Astrocyte of the hippocampus (primary cell): ENCODE results near the gene MYBBP1A.
A peak's percentile ranks its signal among the peaks of the same experiment; 100 is the strongest.
"Not testable (repeated sequence)": the region's sequence is repeated elsewhere in the genome, so short reads cannot be mapped to it uniquely, and the experiment has no call there.

Source experiments
- DNase-seq: peaks from one replicate; pipeline ENCODE4 v3.0.0; 2011; ENCODE audit warnings: low read depth, low spot score

Gene MYBBP1A, protein sequence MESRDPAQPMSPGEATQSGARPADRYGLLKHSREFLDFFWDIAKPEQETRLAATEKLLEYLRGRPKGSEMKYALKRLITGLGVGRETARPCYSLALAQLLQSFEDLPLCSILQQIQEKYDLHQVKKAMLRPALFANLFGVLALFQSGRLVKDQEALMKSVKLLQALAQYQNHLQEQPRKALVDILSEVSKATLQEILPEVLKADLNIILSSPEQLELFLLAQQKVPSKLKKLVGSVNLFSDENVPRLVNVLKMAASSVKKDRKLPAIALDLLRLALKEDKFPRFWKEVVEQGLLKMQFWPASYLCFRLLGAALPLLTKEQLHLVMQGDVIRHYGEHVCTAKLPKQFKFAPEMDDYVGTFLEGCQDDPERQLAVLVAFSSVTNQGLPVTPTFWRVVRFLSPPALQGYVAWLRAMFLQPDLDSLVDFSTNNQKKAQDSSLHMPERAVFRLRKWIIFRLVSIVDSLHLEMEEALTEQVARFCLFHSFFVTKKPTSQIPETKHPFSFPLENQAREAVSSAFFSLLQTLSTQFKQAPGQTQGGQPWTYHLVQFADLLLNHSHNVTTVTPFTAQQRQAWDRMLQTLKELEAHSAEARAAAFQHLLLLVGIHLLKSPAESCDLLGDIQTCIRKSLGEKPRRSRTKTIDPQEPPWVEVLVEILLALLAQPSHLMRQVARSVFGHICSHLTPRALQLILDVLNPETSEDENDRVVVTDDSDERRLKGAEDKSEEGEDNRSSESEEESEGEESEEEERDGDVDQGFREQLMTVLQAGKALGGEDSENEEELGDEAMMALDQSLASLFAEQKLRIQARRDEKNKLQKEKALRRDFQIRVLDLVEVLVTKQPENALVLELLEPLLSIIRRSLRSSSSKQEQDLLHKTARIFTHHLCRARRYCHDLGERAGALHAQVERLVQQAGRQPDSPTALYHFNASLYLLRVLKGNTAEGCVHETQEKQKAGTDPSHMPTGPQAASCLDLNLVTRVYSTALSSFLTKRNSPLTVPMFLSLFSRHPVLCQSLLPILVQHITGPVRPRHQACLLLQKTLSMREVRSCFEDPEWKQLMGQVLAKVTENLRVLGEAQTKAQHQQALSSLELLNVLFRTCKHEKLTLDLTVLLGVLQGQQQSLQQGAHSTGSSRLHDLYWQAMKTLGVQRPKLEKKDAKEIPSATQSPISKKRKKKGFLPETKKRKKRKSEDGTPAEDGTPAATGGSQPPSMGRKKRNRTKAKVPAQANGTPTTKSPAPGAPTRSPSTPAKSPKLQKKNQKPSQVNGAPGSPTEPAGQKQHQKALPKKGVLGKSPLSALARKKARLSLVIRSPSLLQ (N-terminal part only)

DNA sequence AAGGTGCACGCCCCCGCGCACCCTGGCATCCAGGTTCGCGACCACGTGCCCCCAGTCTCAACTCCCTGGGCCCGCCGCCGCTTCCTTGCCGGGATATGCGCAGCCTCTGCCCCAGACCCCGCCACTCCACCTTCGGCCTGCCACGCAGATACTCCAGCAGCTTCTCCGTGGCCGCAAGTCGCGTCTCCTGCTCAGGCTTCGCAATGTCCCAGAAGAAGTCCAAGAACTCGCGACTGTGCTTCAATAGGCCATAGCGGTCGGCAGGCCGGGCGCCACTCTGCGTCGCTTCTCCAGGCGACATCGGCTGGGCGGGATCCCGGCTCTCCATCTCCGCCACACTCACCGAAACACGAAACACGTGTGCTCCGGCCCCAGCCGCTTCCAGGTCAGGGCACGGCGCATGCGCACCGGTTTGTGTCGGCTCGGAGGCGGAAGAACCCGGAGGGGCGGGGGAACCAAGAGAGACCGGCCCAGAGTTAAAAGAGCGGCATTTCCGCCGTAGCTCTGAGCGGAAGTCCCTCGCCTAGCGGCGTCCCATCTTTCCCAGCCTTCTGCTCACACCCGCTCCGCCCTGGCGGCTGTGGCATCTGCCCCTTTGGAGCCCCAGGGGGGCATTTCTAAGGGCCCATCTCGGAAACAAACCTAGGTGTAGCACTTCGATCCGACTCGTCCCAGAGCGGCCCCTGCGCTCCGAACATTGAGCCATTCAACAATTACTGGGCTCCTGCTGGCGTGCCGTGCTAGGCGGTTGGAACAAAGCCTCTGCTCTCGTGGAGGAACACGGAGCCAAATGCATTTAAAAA is at the start of gene MYBBP1A:
MYBBP1A (minus strand) TSS at position 388 of the 803 bp plus-strand sequence; CDS start at position 328, 60 bp downstream.
- DNase-seq = peak; percentile 98

DNA sequence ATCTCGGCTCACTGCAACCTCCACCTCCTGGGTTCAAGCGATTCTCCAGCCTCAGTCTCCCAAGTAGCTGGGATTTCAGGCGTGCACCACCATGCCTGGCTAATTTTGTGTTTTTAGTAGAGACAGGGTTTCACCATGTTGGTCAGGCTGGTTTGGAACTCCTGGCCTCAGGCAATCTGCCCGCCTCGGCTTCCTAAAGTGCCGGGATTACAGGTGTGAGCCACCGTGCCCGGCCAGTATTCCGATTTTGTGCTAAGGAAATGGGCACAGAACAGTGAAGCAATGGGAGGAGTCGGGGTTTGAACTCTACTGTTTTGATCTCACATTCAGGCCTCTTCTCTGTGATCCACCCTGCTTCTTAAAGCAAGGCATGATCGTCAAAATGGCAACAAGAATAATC is 49.6 kb upstream of the MYBBP1A start:
- DNase-seq = not testable (repeated sequence)

DNA sequence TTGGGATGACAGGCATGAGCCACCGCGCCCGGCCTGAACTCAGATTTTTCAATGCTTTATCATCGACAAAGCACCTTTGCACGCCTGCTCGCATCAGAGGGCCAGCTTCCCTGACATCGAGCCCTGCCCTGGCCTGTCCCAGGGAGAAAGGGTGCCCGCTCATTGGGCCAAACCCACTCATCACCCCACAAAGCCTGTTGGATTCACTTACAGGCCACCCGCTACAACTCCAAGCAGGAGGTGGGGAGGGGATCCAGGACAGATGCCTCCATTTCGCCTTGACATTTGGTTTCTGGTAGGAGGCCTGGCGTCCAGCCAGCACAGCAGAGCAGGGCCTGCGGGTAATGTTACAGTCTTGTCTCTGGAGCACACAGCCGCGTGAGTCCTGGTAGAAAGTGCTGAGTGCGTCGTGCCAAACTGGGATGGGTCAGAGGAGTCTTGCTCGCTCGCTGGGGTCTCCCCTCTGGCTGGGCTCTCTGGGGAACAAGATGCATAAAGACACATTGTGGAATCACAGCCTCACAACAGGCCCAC is 49.0 kb upstream of the MYBBP1A start:
- DNase-seq = peak; percentile 75

DNA sequence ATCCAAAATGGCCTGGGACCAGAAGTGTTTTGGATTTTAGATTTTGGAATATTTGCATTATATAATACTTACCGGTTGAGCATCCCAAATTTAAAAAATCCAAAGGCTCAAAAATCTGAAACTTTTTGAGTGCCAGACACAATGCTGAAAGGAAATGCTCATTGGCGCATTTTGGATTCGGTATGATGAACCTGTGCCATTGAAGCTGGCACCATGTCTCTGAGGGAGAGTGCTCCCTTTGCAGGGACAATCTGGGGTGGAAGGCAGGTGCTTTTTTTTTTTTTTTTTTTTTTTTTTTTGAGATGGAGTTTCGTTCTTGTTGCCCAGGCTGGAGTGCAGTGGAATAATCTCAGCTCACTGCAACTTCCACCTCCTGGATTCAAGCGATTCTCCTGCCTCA is 46.9 kb upstream of the MYBBP1A start:
- DNase-seq = no peak

DNA sequence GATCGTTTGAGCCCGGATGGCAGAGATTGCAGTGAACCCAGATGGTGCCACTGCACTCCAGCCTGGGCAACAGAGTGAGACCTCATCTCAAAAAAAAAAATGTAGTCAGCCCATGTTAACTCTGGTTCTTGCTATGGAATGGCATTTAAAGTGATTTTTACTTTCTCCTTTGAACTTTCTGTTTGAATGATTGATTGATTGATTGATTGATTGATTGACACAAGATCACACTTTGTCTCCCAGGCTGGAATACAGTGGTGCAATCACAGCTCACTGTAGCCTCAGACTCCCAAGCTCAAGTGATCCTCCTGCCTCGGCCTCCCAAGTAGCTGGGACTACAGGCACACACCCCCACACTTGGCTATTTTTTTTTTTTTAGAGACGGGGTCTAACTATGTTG is 46.1 kb upstream of the MYBBP1A start:
- DNase-seq = no peak

DNA sequence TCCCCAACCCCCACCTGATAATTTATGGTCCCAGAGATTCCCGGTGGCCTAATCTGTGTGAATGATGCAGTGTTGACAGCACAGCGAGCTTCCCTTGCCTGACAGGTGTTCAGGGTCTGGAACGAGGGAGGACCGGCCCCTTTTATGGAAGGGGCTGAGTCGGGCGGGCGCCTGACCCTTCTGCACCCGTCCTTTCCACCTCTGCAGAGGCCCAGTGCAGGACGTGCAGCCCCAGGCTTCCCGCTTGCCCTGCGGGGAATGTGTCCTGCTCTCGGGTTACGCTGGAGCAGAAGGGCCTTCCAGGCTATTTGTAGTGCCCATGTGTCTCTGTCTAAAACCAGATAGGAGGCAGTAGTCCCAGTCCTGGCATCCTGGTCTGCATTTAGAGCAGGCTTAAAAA is 45.4 kb upstream of the MYBBP1A start:
- no peak for DNase-seq

DNA sequence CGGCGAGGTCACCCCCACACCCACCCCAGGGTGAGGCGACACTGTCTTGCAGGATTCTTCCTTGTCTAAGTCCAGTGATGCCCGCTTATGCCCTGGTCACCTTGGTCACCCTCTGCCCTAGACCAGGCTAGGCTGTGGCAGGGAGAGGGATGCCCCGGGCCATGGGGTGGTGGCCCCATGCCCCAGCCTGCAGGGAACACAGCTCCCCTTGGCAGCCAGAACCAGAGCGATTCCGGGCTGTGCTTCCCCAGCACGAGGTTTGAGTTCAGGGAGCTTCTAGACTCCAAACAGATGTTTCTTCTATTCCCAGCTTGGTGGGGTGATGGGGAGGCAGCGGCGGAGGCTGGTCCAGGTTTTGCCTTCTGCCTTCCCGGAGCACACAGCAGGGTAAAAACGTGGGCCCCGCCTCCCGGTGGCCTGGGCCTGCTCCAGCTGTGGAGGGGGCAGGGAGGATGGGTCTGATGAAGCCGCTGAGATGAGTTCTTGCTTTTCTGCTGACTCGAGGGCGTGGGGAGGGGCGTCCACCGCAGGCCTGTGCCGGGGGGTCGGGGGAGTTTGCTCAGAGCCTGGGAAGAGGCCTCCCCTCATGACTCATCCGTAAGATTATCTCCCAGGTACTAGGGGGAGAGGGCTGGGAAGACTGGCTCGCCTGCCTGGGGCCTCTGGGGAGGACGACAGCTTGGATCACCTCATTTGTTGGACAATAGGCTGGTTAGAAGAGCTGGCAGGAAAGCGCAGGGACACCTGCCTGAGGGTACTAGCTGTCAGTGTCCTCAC is 44.5 kb upstream of the MYBBP1A start:
- peak; percentile 23 for DNase-seq

DNA sequence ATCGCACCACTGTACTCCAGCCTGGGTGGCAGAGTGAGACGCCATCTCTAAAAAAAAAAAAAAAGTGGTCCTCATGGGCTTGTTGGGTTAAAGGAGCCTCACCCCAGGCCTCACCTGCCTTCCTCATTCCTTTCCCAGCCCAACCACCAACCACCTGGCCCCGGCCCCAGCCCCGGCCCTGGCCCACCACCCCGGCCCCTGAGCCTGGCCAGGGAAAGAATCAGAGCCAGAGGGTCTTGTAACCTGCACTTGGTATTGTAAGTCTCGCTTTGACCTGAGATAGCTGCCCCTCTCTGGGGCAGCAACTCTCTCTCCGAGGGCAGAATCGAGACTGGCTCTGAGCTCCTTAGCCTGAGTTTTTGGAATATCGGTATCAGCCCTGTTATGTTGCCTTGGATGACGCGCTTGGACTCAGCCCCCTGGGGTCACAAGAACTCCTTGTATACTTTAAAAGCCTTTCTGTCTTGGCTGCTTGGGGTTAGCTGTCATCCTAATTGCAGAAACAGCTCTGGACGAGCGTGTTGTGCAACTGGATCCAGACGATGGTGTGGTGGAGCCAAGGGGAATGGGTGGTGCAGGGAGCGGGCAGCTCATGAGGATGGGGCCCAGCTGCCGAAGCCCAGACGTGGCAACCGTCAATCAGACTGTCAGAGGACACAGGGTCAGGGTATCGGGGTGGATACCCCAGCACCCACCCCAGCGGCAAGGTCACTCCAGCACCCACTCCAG is 43.8 kb upstream of the MYBBP1A start:
- DNase-seq = no peak

DNA sequence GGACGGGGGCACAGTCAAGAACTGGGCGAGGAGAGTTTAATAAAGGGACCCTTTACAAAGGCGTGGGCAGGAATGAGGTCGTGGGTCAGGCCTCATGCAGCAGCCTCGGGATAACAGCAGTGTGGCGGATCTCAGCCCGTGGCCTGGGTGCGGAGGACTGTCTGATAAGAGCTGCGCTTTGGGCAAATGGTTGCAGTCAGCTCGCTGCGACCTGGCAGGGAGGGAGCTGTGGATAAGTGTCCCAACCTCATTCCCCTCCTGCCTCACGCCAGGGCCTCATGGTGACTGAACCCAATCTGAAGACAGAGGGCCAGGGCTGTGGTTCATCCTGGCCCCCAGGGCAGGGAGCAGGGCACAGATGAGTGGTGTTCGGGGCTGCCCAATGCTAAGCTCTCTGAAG is 42.8 kb upstream of the MYBBP1A start:
- DNase-seq = no peak

DNA sequence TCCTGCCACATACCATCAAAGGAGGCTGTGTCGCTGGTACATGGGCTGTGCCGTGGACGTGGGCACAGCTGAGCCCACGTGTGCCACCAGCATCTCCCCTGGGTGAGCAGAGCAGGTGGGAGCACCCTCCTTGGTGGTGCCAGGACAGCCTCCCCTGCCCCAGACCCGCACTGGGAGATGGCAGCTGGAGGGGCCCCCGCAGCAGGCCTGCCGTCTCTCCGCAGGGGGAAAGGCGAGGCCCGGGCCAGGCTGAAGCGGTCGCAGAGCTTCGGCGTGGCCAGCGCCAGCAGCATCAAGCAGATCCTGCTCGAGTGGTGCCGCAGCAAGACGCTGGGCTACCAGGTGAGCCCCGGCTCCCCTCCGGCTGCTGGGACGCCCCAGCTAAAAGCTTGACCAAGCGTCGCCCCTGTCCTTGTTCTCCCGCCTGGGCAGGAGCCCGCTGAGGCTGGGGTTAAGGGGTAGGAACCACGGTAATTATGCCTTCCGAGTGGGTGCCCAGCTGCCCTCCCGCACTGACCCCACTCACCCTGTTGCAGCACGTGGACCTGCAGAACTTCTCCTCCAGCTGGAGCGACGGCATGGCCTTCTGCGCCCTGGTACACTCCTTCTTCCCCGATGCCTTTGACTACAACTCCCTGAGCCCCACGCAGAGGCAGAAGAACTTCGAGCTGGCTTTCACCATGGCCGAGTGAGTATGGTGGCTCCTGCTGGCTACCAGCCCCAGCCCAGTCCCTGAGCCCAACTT is 41.6 kb upstream of the MYBBP1A start:
- DNase-seq = no peak

DNA sequence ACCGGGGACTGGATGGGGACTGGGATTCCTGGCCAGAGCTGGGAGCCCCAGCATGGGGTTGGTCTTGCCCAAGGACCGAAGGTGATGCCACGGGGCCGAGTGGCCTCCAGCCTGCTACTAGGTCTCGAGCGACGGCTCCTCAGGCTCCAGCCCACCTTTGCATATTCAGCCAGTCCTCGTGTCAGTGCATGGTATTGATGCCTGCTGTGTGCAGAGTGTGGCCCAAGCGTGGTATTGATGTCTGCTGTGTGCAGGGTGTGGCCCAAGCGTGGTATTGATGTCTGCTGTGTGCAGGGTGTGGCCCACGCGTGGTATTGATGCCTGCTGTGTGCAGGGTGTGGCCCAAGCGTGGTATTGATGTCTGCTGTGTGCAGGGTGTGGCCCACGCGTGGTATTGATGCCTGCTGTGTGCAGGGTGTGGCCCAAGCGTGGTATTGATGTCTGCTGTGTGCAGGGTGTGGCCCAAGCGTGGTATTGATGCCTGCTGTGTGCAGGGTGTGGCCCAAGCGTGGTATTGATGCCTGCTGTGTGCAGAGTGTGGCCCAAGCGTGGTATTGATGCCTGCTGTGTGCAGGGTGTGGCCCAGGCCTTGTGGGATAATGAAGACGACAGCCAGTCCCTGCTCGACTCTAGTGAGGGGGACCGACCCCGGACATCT is 40.6 kb upstream of the MYBBP1A start:
- not testable (repeated sequence) for DNase-seq

DNA sequence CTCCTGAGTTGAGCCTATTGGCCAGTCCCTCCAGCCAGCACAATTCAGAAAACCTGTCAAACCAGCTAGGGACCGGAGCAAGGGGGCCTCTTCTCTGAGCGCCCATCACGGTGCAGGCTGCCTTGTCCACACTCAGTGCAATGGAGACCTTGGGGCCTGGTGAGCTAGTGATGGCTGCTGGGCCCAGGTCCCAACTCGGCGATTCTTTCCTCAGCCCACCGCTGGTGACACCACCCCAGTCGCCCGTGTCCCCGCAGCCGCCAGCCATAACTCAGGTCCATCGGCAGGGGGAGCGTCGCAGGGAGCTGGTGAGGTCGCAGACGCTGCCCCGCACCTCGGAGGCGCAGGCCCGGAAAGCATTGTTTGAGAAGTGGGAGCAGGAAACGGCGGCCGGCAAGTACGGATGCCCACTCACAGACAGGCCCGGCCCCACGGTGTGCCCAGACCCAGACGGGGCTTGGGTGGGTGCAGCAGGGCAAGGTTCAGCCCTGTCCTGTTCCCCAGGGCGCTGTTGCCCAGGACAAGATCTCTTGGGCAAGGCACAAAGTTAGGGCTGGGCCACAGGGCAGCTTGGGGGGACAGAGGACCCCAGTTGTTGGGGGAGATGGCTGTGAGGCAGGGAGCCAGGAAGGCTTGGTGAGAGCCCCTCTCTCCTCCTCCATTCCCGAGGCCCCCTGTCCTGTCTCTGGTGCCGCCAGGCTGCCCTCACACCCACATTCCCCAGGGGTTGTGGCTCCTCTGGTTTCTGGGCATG is 39.9 kb upstream of the MYBBP1A start:
- DNase-seq = peak; percentile 55

DNA sequence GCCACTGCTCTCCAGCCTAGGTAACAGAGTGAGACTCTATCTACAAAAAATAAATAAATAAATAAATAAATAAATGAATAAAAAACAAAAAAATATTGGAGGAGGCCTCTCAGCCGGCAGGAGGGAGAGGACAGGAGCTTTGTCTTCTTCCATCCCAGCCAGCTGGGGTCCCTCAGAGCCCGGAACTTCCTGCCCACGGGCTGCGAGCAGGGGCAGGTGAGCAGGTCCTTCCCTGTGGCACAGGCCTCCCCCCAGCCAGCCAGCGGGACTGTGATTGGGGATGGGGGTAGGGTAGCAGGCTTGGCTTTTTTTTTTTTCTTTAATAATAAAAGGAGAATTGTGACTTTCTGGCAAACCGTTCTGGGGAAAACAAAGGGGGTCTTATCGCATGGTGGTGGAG is 39.2 kb upstream of the MYBBP1A start:
- no peak for DNase-seq

DNA sequence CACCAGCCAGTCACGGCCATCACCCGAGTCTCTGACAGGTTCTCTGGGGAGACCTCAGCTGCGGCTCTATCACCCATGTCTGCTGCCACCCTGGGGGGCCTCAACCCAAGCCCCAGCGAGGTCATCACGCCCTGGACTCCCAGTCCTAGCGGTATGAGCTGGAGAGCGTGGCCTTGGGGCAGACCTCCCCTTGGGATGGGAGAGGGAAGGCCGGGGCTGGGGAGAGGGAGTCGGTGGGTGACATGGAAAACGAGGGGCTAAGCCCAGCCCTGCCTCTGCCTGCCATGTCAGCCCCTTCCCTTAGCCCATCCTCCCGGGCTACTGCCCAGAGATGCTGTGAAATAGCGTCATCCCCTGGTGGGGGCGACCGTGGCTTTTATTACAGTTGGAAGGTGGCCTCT is 37.8 kb upstream of the MYBBP1A start:
- DNase-seq = no peak

DNA sequence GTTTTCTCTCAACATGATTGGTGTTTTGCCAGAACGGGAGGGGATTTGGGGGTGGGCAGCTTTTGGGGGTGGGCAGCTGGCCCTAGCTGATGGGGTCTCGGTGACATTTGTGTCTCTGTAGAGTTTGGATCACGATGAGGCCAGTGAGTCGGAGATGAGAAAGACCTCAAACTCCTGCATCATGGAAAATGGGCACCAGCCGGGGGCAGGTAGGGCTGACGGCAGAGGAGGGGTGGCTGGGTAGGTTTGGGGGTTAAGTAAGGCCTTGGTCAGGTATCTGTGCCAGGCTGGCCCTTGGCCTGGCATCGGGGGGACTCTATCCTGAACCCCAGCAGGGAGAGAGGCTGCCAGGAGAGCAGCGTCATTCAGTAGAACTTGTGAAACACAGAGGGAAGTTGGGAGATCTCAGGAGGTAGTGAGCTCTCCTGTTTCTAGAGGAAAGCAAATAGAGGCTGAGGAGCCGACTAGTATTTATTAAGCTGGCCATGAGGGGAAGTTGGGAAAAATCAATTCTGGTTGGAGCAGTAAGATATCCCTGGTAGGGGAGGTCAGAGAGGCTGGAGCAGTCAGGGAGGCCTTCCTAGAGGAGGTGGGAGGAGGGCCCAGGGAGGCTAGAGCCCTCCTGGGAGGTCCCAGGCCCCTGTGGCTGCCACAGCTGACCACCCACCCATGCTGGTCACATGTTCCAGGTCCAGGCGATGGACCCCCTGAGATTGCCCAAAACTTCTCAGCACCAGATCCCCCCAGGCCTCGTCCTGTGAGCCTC is 37.2 kb upstream of the MYBBP1A start:
- no peak for DNase-seq

DNA sequence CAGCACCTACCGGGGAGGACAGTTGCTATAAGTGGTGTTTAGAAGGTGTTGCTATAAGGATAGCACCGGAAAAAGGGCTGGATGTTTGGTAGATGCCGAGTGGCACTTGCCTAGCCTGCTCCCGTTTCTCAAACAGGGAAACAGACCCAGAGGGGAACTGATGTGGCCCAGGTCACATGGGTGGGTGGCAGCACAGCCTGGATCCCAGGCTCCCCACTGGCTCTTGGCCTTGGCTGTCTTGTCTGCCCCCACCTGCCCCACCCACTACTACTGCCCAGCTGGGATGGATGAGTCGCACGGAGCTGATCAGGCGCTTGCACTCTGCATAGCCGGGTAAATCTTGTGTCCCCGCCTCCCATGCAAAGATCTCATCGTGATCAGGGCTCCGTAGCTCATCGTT is 36.3 kb upstream of the MYBBP1A start:
- peak; percentile 17 for DNase-seq
